GM15510 (cell line): ENCODE measurements around the gene FAM3A.

Source experiments
- POLR2A ChIP-seq: IDR thresholded peaks from 3 replicates; pipeline ENCODE4 v1.6.1; 2011; ENCODE audit warnings: borderline replicate concordance; ENCODE audit not compliant: insufficient read length; ENCODE audit errors: extremely low read depth

The FAM3A gene

GRCh38 chrX:154459832-154460231, 56.2 kb downstream of the FAM3A start:
- no peak for TF ChIP-seq POLR2A

GRCh38 chrX:154458954-154459778, 56.9 kb downstream of the FAM3A start:
- TF ChIP-seq POLR2A, result no peak

GRCh38 chrX:154458116-154458953, 57.7 kb downstream of the FAM3A start, which contains the start of gene PLXNA3:
PLXNA3 (plus strand) TSS chrX:154458281; CDS start chrX:154460184, 1,903 bp downstream.
- peak; percentile 65 for TF ChIP-seq POLR2A

- TF ChIP-seq POLR2A, result no peak
Measured at GRCh38 chrX:154457491-154458115, 58.4 kb downstream of the FAM3A start.
